ENCODE measurements around the gene C10orf53. TPM values are rescaled to one million over a fixed set of nuclear protein-coding genes. Genes with fewer than 3 reads are reported as not detected.

Gene C10orf53
- total RNA-seq, 1 donor from 2014 or later: not detected

- DNase-seq (ENCODE audit: low read depth) (no peak), FAIRE-seq (no peak)
- Histone ChIP-seq H3K27me3 (ENCODE audit: control insufficient read depth, insufficient read depth, low read length) (no peaks in the 10 kb centered on the region), H3K36me3 (ENCODE audit: control insufficient read depth, insufficient read depth, low read length) (no peaks in the 10 kb centered on the region), H3K4me3 (ENCODE audit: low read depth, low read length) (no peak overlapping the region)
- no peak for TF ChIP-seq CTCF (IDR thresholded peaks at IDR 0.05; ENCODE audit: insufficient read depth, low read length, severe bottlenecking)
Measured at GRCh38 chr10:49647554-49647953, 31.9 kb upstream of the C10orf53 start.

- DNase-seq (ENCODE audit: low read depth) (no peak), FAIRE-seq (no peak)
- H3K4me3 ChIP-seq (ENCODE audit: low read depth, low read length): no peak overlapping the region
- no peak for TF ChIP-seq CTCF (IDR thresholded peaks at IDR 0.05; ENCODE audit: insufficient read depth, low read length, severe bottlenecking)
- no peaks in the 10 kb centered on the region for H3K36me3 ChIP-seq (ENCODE audit: control insufficient read depth, insufficient read depth, low read length)
- no peaks in the 10 kb centered on the region for H3K27me3 ChIP-seq (ENCODE audit: control insufficient read depth, insufficient read depth, low read length)
Measured at GRCh38 chr10:49647985-49648795, 31.3 kb upstream of the C10orf53 start.

- FAIRE-seq: no peak
- DNase-seq (ENCODE audit: low read depth): no peak
- no peak overlapping the region for H3K4me3 ChIP-seq (ENCODE audit: low read depth, low read length)
- no peaks in the 10 kb centered on the region for H3K36me3 ChIP-seq (ENCODE audit: control insufficient read depth, insufficient read depth, low read length)
- H3K27me3 ChIP-seq (ENCODE audit: control insufficient read depth, insufficient read depth, low read length): no peaks in the 10 kb centered on the region
- no peak for TF ChIP-seq CTCF (IDR thresholded peaks at IDR 0.05; ENCODE audit: insufficient read depth, low read length, severe bottlenecking)
Measured at GRCh38 chr10:49649294-49649693, 30.2 kb upstream of the C10orf53 start.

GRCh38 chr10:49649936-49650723, 29.3 kb upstream of the C10orf53 start:
- Histone ChIP-seq H3K27me3 (ENCODE audit: control insufficient read depth, insufficient read depth, low read length) (no peaks in the 10 kb centered on the region), H3K4me3 (ENCODE audit: low read depth, low read length) (no peak overlapping the region), H3K36me3 (ENCODE audit: control insufficient read depth, insufficient read depth, low read length) (no peaks in the 10 kb centered on the region)
- DNase-seq (ENCODE audit: low read depth): no peak
- no peak for TF ChIP-seq CTCF (IDR thresholded peaks at IDR 0.05; ENCODE audit: insufficient read depth, low read length, severe bottlenecking)
- no peak for FAIRE-seq

GRCh38 chr10:49650724-49651034, 28.8 kb upstream of the C10orf53 start:
- H3K27me3 ChIP-seq (ENCODE audit: control insufficient read depth, insufficient read depth, low read length): no peaks in the 10 kb centered on the region
- FAIRE-seq: no peak
- no peak overlapping the region for H3K4me3 ChIP-seq (ENCODE audit: low read depth, low read length)
- TF ChIP-seq CTCF (IDR thresholded peaks at IDR 0.05; ENCODE audit: insufficient read depth, low read length, severe bottlenecking): no peak
- no peaks in the 10 kb centered on the region for H3K36me3 ChIP-seq (ENCODE audit: control insufficient read depth, insufficient read depth, low read length)
- no peak for DNase-seq (ENCODE audit: low read depth)

Measured in bronchial epithelial cell (primary cell).